ENCODE data around the gene TTBK2. TPM values are rescaled to one million over a fixed set of nuclear protein-coding genes. Genes with fewer than 3 reads are reported as not detected.

Gene TTBK2
- polyA plus RNA-seq, 1 donor from 2014 or later: 15.2 TPM

DNA sequence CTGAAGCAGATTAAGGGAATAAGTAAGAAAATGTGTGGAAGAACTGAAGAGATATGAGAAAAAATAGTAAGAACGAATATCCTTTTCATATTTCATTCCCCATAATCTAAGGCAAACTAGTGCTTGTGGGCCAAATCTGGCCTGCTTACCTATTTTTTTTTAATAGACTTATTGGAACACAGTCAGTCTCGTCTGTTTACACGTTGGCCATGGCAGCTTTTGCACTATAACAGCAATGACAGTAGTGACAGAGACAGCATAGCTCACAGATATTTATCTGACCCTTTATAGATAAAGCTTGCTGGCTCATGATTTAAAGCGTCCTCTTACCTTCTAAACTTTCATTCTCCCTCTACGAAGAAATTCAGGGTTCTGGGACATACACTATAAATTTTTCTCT, 133.6 kb downstream of the TTBK2 start:
- H3K27ac ChIP-seq (ENCODE audit: low read length): no peak overlapping the region
- no peaks in the 10 kb centered on the region for H3K79me2 ChIP-seq (replicated peaks; ENCODE audit: insufficient read depth, low read length)
- H3K9ac ChIP-seq (ENCODE audit: low read length): no peak overlapping the region
- no peaks in the 10 kb centered on the region for H3K9me3 ChIP-seq (ENCODE audit: low read length)
- no peaks in the 10 kb centered on the region for H4K20me1 ChIP-seq (ENCODE audit: insufficient read depth)
- TF ChIP-seq POLR2AphosphoS5 (IDR thresholded peaks at IDR 0.05): no peak
- no peak for TF ChIP-seq EP300 (conservative IDR thresholded peaks at IDR 0.05; ENCODE audit: poor library complexity, severe bottlenecking)
- TF ChIP-seq MXI1 (conservative IDR thresholded peaks at IDR 0.05; ENCODE audit: poor library complexity, severe bottlenecking): no peak
- TF ChIP-seq, protein P1, sequence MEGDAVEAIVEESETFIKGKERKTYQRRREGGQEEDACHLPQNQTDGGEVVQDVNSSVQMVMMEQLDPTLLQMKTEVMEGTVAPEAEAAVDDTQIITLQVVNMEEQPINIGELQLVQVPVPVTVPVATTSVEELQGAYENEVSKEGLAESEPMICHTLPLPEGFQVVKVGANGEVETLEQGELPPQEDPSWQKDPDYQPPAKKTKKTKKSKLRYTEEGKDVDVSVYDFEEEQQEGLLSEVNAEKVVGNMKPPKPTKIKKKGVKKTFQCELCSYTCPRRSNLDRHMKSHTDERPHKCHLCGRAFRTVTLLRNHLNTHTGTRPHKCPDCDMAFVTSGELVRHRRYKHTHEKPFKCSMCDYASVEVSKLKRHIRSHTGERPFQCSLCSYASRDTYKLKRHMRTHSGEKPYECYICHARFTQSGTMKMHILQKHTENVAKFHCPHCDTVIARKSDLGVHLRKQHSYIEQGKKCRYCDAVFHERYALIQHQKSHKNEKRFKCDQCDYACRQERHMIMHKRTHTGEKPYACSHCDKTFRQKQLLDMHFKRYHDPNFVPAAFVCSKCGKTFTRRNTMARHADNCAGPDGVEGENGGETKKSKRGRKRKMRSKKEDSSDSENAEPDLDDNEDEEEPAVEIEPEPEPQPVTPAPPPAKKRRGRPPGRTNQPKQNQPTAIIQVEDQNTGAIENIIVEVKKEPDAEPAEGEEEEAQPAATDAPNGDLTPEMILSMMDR (IDR thresholded peaks at IDR 0.05; ENCODE audit: poor library complexity, severe bottlenecking): no peak
- no peak for TF ChIP-seq RAD21 (conservative IDR thresholded peaks at IDR 0.05)
- TF ChIP-seq SMC3 (conservative IDR thresholded peaks at IDR 0.05; ENCODE audit: poor library complexity): no peak
- TF ChIP-seq TAF1 (IDR thresholded peaks at IDR 0.05; ENCODE audit: low read depth): no peak
- TF ChIP-seq, protein P2, sequence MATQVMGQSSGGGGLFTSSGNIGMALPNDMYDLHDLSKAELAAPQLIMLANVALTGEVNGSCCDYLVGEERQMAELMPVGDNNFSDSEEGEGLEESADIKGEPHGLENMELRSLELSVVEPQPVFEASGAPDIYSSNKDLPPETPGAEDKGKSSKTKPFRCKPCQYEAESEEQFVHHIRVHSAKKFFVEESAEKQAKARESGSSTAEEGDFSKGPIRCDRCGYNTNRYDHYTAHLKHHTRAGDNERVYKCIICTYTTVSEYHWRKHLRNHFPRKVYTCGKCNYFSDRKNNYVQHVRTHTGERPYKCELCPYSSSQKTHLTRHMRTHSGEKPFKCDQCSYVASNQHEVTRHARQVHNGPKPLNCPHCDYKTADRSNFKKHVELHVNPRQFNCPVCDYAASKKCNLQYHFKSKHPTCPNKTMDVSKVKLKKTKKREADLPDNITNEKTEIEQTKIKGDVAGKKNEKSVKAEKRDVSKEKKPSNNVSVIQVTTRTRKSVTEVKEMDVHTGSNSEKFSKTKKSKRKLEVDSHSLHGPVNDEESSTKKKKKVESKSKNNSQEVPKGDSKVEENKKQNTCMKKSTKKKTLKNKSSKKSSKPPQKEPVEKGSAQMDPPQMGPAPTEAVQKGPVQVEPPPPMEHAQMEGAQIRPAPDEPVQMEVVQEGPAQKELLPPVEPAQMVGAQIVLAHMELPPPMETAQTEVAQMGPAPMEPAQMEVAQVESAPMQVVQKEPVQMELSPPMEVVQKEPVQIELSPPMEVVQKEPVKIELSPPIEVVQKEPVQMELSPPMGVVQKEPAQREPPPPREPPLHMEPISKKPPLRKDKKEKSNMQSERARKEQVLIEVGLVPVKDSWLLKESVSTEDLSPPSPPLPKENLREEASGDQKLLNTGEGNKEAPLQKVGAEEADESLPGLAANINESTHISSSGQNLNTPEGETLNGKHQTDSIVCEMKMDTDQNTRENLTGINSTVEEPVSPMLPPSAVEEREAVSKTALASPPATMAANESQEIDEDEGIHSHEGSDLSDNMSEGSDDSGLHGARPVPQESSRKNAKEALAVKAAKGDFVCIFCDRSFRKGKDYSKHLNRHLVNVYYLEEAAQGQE (IDR thresholded peaks at IDR 0.05; ENCODE audit: borderline replicate concordance): no peak
- no peaks in the 10 kb centered on the region for H3K27me3 ChIP-seq (ENCODE audit: insufficient read depth, low read depth, low read length)
- no peaks in the 10 kb centered on the region for H3F3A ChIP-seq (ENCODE audit: insufficient read depth, low read length, poor library complexity, severe bottlenecking)
- H3K4me2 ChIP-seq (ENCODE audit: low read length): no peak overlapping the region
- H3K4me3 ChIP-seq (ENCODE audit: low read length): no peak overlapping the region
- H3K9me2 ChIP-seq (ENCODE audit: insufficient read depth, low read length): no peaks in the 10 kb centered on the region
- no peak overlapping the region for H2AFZ ChIP-seq (ENCODE audit: low read depth, low read length)
- H3K36me3 ChIP-seq (ENCODE audit: insufficient read depth, low read length): peaks cover 6% of the 10 kb centered on the region

DNA sequence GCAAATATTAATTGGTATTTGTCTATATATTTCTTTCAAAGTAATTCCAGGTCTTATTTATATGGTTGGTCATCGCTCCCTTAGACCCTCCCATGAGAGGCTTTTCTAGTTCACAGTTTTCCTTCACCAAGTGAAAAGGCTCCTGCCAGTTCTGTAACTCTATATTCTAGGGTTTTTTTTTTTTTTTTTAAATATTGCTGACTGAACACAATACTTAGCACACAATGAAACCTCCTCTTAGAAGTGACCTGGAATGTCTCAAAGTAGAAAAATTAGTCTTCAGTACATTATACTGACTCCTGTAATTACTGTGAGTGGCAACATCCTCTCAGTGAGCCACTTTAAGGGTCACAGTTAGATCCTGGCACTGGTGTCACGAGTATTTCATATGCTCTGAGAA, 135.0 kb downstream of the TTBK2 start:
- Histone ChIP-seq H4K20me1 (ENCODE audit: insufficient read depth) (no peaks in the 10 kb centered on the region), H3K4me3 (ENCODE audit: low read length) (no peak overlapping the region), H3F3A (ENCODE audit: insufficient read depth, low read length, poor library complexity, severe bottlenecking) (no peaks in the 10 kb centered on the region), H3K36me3 (ENCODE audit: insufficient read depth, low read length) (peaks cover 12% of the 10 kb centered on the region), H3K27ac (ENCODE audit: low read length) (no peak overlapping the region), H3K4me2 (ENCODE audit: low read length) (no peak overlapping the region), H2AFZ (ENCODE audit: low read depth, low read length) (no peak overlapping the region), H3K9me3 (ENCODE audit: low read length) (no peaks in the 10 kb centered on the region), H3K9me2 (ENCODE audit: insufficient read depth, low read length) (no peaks in the 10 kb centered on the region), H3K9ac (ENCODE audit: low read length) (no peak overlapping the region), H3K27me3 (ENCODE audit: insufficient read depth, low read depth, low read length) (no peaks in the 10 kb centered on the region), H3K79me2 (replicated peaks; ENCODE audit: insufficient read depth, low read length) (no peaks in the 10 kb centered on the region)
- TF ChIP-seq TAF1 (IDR thresholded peaks at IDR 0.05; ENCODE audit: low read depth) (no peak), EZH2 (IDR thresholded peaks at IDR 0.05; ENCODE audit: borderline replicate concordance, insufficient read depth, low read length, poor library complexity, severe bottlenecking) (no peak), MXI1 (conservative IDR thresholded peaks at IDR 0.05; ENCODE audit: poor library complexity, severe bottlenecking) (no peak), POLR2AphosphoS5 (IDR thresholded peaks at IDR 0.05) (no peak), SMC3 (conservative IDR thresholded peaks at IDR 0.05; ENCODE audit: poor library complexity) (no peak), RAD21 (conservative IDR thresholded peaks at IDR 0.05) (no peak), EP300 (conservative IDR thresholded peaks at IDR 0.05; ENCODE audit: poor library complexity, severe bottlenecking) (no peak)
- TF ChIP-seq, protein P1 (IDR thresholded peaks at IDR 0.05; ENCODE audit: poor library complexity, severe bottlenecking): no peak
- TF ChIP-seq, protein P2 (IDR thresholded peaks at IDR 0.05; ENCODE audit: borderline replicate concordance): no peak
